ENCODE results near the gene SP3. TPM values are rescaled to one million over a fixed set of nuclear protein-coding genes. Genes with fewer than 3 reads are reported as not detected.

SP3 gene
- total RNA-seq, 1 donor from 2014 or later = 119 TPM

DNA sequence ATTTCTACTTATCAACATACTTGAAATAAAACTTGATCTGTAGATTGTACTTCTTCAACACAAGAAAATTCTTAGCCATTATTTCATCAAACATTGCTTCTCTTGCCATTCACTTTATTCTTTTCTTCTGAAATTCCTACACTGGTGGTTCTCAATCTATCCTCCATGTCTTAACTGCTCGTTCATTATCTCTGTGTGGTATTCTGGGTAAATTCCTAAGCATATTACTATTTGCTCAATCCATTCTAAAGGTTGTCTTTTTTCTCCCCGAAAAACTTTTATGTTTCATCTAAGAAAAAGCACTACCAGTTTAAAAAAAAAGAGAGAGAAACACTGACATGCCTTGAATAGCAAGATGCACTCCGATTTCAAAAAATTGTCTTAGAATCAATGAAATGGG is 18.0 kb downstream of the SP3 start:
- Histone ChIP-seq H3K9me3 (no peaks in the 10 kb centered on the region), H3K27ac (no peak overlapping the region), H3K4me3 (no peak overlapping the region), H3K27me3 (no peaks in the 10 kb centered on the region), H3K36me3 (no peaks in the 10 kb centered on the region), H3K4me1 (peaks cover 88% of the 10 kb centered on the region)
- TF ChIP-seq POLR2AphosphoS5 (IDR thresholded peaks at IDR 0.05; ENCODE audit: insufficient read depth in 1 of 2, low read depth in 1 of 2) (no peak), POLR2A (IDR thresholded peaks at IDR 0.05) (no peak)
- TF ChIP-seq, protein P1, sequence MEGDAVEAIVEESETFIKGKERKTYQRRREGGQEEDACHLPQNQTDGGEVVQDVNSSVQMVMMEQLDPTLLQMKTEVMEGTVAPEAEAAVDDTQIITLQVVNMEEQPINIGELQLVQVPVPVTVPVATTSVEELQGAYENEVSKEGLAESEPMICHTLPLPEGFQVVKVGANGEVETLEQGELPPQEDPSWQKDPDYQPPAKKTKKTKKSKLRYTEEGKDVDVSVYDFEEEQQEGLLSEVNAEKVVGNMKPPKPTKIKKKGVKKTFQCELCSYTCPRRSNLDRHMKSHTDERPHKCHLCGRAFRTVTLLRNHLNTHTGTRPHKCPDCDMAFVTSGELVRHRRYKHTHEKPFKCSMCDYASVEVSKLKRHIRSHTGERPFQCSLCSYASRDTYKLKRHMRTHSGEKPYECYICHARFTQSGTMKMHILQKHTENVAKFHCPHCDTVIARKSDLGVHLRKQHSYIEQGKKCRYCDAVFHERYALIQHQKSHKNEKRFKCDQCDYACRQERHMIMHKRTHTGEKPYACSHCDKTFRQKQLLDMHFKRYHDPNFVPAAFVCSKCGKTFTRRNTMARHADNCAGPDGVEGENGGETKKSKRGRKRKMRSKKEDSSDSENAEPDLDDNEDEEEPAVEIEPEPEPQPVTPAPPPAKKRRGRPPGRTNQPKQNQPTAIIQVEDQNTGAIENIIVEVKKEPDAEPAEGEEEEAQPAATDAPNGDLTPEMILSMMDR (IDR thresholded peaks at IDR 0.05) = no peak
- intact Hi-C loops (cut with DNase I) = no loop called here
- no peak for DNase-seq (ENCODE audit: extremely low spot score in 2 of 2)

DNA sequence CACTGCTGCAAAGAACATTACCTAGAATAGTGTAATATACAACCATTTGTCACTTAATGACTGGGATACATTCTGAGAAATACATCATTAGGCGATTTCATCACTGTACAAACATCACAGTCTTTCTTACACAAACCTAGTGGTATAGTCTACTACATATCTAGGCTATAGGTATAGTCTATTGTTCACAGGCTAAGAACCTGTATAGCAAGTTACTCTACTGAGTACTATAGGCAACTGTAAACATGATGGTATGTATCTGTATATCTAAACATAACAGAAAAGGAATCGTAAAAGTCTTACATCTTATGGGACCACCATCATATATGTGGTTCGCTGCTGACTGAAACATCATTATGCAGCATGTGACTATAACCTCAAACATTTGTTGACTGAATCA is 21.4 kb downstream of the SP3 start:
- intact Hi-C loops (cut with DNase I) = no loop called here
- H3K9me3 ChIP-seq = no peaks in the 10 kb centered on the region
- no peak overlapping the region for H3K4me3 ChIP-seq
- no peak overlapping the region for H3K27ac ChIP-seq
- no peaks in the 10 kb centered on the region for H3K36me3 ChIP-seq
- TF ChIP-seq, protein P1 (IDR thresholded peaks at IDR 0.05) = no peak
- TF ChIP-seq POLR2A (IDR thresholded peaks at IDR 0.05) (no peak), POLR2AphosphoS5 (IDR thresholded peaks at IDR 0.05; ENCODE audit: insufficient read depth in 1 of 2, low read depth in 1 of 2) (no peak)
- DNase-seq (ENCODE audit: extremely low spot score in 2 of 2) = no peak
- peaks cover 88% of the 10 kb centered on the region for H3K4me1 ChIP-seq
- H3K27me3 ChIP-seq = no peaks in the 10 kb centered on the region

DNA sequence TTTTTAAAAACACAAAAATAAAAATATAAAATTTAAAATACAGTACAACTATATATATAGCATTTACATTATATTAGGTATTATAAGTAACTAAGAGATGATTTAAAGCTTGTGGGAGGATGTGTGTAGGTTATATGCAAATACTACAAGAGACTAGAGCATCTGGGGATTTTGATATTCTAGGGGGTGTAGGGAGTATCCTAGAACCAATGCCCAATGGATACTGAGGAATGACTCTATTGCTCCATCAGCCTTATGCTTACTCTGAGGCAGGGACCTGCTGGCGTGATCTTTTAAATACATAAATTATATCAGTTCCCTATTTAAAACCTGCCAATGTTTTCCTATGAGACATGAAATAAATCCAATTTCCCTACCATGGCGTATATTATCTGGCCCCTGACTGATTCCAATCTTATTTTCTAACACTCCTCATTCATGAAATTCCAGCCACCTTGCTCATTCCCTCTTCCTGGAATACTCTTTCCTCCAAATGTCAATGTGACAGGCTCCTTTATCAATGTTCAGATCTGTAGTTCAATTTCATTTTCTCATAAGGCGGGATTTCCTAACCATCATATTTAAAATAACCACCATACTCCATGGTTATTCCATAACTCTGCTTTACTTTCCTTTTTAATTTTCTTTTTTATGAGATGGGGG is 22.2 kb downstream of the SP3 start:
- TF ChIP-seq POLR2AphosphoS5 (IDR thresholded peaks at IDR 0.05; ENCODE audit: insufficient read depth in 1 of 2, low read depth in 1 of 2) (no peak), POLR2A (IDR thresholded peaks at IDR 0.05) (no peak)
- TF ChIP-seq, protein P1 (IDR thresholded peaks at IDR 0.05) = no peak
- Histone ChIP-seq H3K27me3 (no peaks in the 10 kb centered on the region), H3K27ac (no peak overlapping the region), H3K4me3 (no peak overlapping the region), H3K4me1 (peaks cover 89% of the 10 kb centered on the region), H3K36me3 (no peaks in the 10 kb centered on the region), H3K9me3 (no peaks in the 10 kb centered on the region)
- intact Hi-C loops (cut with DNase I) = no loop called here
- no peak for DNase-seq (ENCODE audit: extremely low spot score in 2 of 2)

DNA sequence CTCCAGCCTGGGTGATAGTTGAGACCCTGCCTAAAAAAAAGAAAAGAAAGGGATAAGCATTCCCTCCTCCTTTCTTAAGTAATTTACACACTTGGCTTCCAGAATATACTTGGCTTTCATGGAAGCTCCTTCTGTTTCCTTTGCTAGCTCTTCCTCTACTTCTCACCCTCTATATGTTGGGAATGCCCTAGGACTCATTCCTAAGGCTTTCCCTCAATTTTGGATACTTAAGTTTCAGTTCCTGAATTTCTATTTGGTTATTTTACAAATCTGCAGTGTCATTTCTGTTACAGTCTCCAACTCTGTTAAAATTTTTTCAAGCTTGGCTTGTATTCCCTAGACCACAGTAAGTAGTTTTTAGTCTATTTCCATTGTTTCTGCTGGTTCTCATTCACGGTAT is 23.6 kb downstream of the SP3 start:
- Histone ChIP-seq H3K9me3 (no peaks in the 10 kb centered on the region), H3K27me3 (no peaks in the 10 kb centered on the region), H3K4me3 (no peak overlapping the region), H3K4me1 (peaks cover 98% of the 10 kb centered on the region), H3K27ac (no peak overlapping the region), H3K36me3 (no peaks in the 10 kb centered on the region)
- no peak for DNase-seq (ENCODE audit: extremely low spot score in 2 of 2)
- intact Hi-C loops (cut with DNase I) = no loop called here
- TF ChIP-seq POLR2AphosphoS5 (IDR thresholded peaks at IDR 0.05; ENCODE audit: insufficient read depth in 1 of 2, low read depth in 1 of 2) (no peak), POLR2A (IDR thresholded peaks at IDR 0.05) (no peak)
- TF ChIP-seq, protein P1 (IDR thresholded peaks at IDR 0.05) = no peak

DNA sequence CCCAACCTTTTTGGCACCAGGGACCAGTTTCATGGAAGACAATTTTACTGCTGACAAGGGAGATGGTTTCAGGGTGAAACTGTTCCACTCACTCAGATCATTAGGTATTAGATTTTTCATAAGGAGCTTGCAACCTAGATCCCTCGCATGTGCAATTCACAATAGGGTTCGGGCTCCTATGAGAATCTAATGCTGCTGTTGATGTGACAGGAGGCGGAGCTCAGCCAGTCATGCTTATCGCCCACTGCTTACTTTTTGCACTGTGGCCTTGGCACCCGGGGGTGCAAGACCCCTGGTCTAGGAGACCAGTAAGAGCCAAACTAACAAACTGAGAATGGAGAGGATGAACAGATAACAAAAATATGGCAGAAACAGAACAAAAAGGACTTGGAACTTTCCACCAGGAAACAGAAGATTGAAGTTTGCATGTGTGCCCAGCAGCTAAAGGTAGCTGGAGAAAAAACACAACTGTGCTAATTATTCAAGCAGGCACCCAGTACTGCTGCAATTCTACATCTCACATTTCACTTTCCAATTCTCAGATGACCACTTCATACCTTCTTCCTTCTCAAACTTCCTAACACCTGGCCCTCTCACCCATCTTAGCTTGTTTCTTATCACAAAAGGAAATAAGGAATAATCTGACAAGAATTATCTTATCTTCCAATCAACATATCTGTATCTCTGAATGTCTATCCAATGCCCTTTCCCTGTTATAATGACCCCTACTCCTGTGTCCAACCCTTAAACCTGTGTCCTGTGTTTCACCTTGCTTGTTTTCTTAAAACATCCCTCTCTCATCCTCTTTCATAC is 24.8 kb downstream of the SP3 start:
- intact Hi-C loops (cut with DNase I) = no loop called here
- no peaks in the 10 kb centered on the region for H3K27me3 ChIP-seq
- no peak overlapping the region for H3K27ac ChIP-seq

More for the DNA sequence above, 24.8 kb downstream of the SP3 start:
- no peak for TF ChIP-seq POLR2AphosphoS5 (IDR thresholded peaks at IDR 0.05; ENCODE audit: insufficient read depth in 1 of 2, low read depth in 1 of 2)
- no peak for TF ChIP-seq POLR2A (IDR thresholded peaks at IDR 0.05)
- TF ChIP-seq, protein P1 (IDR thresholded peaks at IDR 0.05) = no peak
- peaks cover 98% of the 10 kb centered on the region for H3K4me1 ChIP-seq
- H3K36me3 ChIP-seq = no peaks in the 10 kb centered on the region
- no peak for DNase-seq (ENCODE audit: extremely low spot score in 2 of 2)
- no peaks in the 10 kb centered on the region for H3K9me3 ChIP-seq
- H3K4me3 ChIP-seq = no peak overlapping the region
